ENCODE data around the gene NTF4.
A peak's percentile ranks its signal among the peaks of the same experiment; 100 is the strongest.
"Not testable (repeated sequence)": the region's sequence is repeated elsewhere in the genome, so short reads cannot be mapped to it uniquely, and the experiment has no call there.

NTF4 gene

DNA sequence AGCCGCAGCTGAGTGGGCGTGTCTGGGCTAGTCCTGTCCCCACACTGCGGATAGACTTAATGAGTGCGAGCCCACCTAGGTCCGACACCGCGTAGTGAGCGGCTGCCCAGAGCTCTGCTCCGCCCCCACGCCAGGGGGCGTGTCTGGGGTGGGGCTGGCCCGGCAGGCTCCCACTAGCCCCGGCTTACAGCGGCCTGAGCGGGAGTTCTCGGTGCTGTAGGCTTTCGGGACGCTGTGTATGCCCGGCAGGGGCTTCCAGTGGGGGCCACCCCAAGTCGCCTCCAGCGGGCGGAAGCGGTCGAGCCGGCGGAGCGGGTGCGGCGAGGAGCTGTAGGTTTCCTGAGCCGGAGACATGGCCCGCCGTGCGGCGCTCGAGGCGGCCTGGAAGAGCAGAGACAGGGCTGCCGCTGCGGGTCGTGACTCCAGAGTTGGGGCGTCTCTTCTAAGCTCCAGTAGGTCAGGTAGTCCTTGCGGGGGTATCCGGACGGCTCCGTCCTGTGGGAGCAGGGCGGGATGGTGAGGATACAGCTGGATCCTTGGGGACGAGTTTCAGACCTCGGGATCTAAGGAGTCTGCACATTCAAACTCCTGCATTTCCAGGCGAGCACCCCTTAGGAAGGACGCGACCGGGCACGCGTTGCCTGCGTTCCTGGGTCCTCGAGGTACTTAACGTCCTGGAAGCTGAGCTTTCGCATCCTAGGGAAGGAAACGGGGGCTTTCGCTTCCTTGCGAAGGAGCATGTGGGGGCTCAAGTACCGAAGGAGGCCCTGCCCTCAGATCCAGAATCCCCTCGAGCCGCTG lies 8.3 kb downstream of the NTF4 start:
- DNase-seq: peak; percentile 15

- not testable (repeated sequence) for DNase-seq
Observed at GRCh38 chr19:49050376-49051033, 14.1 kb downstream of the NTF4 start.

DNA sequence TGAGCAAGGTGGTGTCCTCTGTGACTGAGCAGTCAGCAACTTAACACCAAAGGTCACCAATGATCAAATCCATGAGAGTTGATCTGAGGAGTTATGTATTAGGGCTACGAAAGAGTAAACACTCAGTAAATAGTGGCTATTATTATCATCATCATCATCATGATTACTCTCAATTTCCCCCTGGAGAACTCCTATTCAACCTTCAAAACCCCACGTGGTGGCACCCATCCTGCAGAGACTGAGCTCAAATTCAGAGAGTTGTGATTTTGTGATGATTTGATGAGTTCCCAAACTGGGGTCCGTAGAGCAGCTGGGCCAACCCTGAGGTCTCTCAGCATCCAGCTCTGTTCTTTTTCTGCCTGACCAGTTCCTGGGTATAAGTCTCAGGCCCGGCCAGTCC lies 14.8 kb downstream of the NTF4 start:
- not testable (repeated sequence) for DNase-seq

GRCh38 chr19:49049011-49049410 lies 15.6 kb downstream of the NTF4 start, which contains the start of gene CGB8:
TSS of gene CGB8 (minus strand) at chr19:49049111. CDS start at chr19:49048739, 372 bp downstream.
- DNase-seq: not testable (repeated sequence)

DNA sequence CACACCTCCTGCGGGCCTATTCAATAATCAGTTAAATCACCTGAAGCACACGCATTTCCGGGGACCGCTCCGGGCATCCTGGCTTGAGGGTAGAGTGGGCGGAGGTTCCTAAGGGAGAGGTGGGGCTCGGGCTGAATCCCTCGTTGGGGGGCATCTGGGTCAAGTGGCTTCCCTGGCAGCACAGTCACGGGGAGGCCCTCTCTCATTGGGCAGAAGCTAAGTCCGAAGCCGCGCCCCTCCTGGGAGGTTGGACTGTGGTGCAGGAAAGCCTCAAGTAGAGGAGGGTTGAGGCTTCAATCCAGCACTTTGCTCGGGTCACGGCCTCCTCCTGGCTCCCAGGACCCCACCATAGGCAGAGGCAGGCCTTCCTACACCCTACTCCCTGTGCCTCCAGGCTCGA lies 21.1 kb downstream of the NTF4 start, which contains the start of gene CGB5:
Gene CGB5, plus strand, starts transcription at position 301 of the 400 bp plus-strand sequence. CDS start 362 bp downstream, outside the sequence.
- DNase-seq: not testable (repeated sequence)

DNA sequence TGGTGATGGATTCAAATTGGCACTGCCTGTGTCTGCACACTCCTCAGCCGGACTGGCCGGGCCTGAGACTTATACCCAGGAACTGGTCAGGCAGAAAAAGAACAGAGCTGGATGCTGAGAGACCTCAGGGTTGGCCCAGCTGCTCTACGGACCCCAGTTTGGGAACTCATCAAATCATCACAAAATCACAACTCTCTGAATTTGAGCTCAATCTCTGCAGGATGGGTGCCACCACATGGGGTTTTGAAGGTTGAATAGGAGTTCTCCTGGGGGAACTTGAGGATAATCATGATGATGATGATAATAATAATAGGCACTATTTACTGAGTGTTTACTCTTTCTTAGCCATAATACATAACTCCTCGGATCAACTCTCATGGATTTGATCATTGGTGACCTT lies 22.0 kb downstream of the NTF4 start:
- DNase-seq: not testable (repeated sequence)

- no peak for DNase-seq
Observed at GRCh38 chr19:49042177-49042576, 22.4 kb downstream of the NTF4 start.

DNA sequence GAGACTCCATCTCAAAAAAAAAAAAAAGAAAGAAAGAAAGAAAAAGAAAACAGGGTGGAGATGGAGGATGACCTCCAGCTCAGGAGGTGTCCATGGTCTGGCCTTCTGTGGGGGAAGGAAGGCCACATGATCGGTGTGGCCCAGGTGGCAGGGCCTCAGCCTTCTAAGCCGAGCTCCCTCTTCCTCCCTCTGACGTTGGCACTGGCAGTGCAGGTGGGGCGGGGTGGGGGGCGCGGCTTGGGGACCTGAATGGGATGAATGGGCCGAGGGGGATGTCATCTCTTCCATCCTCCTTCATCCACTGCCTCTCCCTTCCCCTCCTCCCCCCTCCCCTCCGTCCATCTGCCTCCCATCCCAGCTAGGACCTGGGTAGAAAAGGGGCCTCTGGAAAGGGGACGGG lies 24.9 kb downstream of the NTF4 start:
- DNase-seq: not testable (repeated sequence)

- not testable (repeated sequence) for DNase-seq
Observed at GRCh38 chr19:49038557-49039276, 25.9 kb downstream of the NTF4 start.

GRCh38 chr19:49038111-49038510 lies 26.5 kb downstream of the NTF4 start:
- not testable (repeated sequence) for DNase-seq

DNA sequence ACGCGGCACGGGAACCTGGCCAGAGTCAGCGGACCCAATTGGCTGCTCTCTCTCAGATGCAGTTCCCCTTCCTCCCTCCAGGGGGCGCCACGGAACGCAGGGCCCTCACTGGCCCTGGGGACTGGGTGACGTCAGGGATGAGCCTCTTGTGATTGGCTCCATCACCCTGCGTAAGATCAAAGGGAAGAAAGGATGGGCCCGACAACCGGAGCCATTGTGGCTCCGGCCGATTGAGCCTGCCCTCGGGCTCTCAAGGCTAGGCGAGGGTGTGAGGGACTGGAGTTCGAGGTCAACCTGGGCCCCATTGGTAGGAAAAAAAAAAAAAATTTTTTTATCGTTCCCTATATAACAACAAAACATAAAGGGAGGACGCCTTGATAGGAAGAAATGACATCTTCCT lies 27.8 kb downstream of the NTF4 start, which contains the start of gene CGB1:
Gene CGB1, minus strand, starts transcription at position 81 of the 400 bp plus-strand sequence. CDS start 184 bp downstream, outside the sequence.
- peak; percentile 41 for DNase-seq

DNA sequence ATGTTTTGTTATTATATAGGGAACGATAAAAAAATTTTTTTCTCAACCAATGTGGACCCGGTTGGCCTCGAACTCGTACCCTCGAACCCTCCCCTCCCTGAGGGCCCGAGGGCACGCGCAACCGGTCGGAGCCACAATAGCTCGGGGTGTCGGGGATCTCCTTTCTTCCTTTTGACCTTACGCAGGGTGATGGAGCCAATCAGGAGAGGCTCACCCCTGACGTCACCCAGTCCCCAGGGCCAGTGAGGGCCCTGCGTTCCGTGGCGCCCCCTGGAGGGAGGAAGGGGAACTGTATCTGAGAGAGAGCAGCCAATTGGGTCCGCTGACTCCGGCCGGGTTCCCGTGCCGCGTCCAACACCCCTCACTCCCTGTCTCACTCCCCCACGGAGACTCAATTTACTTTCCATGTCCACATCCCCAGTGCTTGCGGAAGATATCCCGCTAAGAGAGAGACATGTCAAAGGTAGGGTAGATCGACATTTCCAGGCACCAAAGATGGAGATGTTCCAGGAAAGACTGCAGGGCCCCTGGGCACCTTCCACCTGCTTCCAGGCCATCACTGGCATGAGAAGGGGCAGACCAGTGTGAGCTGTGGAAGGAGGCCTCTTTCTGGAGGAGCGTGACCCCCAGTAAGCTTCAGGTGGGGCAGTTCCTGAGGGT lies 32.8 kb downstream of the NTF4 start, which contains the start of gene CGB2:
Gene CGB2, plus strand, starts transcription at position 249 of the 660 bp plus-strand sequence. Its CDS starts 206 bp downstream, at position 455.
- peak; percentile 26 for DNase-seq

DNA sequence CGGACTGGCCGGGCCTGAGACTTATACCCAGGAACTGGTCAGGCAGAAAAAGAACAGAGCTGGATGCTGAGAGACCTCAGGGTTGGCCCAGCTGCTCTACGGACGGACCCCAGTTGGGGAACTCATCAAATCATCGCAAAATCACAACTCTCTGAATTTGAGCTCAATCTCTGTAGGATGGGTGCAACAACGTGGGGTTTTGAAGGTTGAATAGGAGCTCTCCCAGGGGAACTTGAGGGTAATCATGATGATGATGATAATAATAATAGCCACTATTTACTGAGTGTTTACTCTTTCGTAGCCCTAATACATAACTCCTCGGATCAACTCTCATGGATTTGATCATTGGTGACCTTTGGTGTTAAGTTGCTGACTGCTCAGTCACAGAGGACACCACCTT lies 34.3 kb downstream of the NTF4 start:
- not testable (repeated sequence) for DNase-seq

- not testable (repeated sequence) for DNase-seq
Observed at GRCh38 chr19:49029749-49030148, 34.9 kb downstream of the NTF4 start.

DNA sequence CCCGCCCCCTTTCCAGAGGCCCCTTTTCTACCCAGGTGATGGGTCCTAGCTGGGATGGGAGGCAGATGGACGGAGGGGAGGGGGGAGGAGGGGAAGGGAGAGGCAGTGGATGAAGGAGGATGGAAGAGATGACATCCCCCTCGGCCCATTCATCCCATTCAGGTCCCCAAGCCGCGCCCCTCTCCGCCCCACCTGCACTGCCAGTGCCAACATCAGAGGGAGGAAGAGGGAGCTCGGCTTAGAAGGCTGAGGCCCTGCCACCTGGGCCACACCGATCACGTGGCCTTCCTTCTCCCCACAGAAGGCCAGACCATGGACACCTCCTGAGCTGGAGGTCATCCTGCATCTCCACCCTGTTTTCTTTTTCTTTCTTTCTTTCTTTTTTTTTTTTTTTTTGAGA lies 35.9 kb downstream of the NTF4 start:
- DNase-seq: not testable (repeated sequence)

- not testable (repeated sequence) for DNase-seq
Observed at GRCh38 chr19:49025599-49025998, 39.0 kb downstream of the NTF4 start.

GRCh38 chr19:49025088-49025487 lies 39.5 kb downstream of the NTF4 start:
- not testable (repeated sequence) for DNase-seq

DNA sequence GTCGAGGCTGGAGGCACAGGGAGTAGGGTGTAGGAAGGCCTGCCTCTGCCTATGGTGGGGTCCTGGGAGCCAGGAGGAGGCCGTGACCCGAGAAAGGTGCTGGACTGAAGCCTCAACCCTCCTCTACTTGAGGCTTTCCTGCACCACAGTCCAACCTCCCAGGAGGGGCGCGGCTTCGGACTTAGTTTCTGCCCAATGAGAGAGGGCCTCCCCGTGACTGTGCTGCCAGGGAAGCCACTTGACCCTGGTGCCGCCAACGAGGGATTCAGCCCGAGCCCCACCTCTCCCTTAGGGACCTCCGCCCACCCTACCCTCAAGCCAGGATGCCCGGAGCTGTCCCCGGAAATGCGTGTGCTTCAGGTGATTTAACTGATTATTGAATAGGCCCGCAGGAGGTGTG lies 40.4 kb downstream of the NTF4 start, which contains the start of gene CGB3:
Gene CGB3, minus strand, starts transcription at position 101 of the 400 bp plus-strand sequence. CDS start 362 bp downstream, outside the sequence.
- DNase-seq: not testable (repeated sequence)

DNA sequence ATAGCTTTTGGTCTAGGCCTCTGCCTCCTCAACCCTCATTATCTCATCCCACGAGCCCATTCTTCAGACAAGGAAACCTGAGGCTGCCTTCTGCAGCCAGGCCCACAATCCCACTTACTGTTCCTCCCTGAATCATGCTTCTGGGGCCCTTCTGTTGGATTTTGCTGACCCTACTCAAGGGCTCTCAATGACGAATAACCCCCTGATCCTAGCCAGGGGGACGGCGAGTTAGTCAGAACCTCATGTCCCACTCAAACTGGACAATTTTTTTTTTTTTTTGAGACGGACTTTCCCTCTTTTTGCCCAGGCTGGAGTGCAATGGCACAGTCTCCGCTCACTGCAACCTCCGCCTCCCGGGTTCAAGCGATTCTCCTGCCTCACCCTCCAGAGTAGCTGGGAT lies 42.5 kb downstream of the NTF4 start:
- DNase-seq: no peak

GRCh38 chr19:49020931-49021895 lies 43.4 kb downstream of the NTF4 start:
- DNase-seq: peak; percentile 88

DNA sequence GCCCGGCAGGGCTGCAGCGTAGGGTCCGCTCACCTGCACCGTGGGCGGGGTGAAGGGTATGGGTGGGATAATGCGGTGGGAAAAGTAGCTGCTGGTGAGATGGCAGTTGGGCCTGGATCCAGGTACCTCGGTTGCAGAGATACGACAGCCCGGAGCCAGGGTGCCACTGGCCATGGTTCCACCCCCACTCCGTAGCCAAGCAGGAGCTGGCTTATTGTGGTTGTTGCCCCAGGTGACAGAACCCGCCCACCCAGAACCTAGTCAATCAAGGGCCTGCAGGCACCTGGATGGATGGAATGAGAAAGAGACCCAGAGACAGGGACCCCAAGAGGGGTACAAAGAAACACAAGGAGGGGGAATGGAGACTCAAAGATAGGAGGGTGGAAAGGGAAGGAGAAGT lies 44.3 kb downstream of the NTF4 start:
- DNase-seq: no peak
